ENCODE measurements around the gene HIP1R. TPM values are rescaled to one million over a fixed set of nuclear protein-coding genes. Genes with fewer than 3 reads are reported as not detected.
A peak's percentile ranks its signal among the peaks of the same experiment; 100 is the strongest.

HIP1R gene
- total and polyA plus RNA-seq, 8 donors, result 23.7 to 36.7 (median 30.4) TPM

DNA sequence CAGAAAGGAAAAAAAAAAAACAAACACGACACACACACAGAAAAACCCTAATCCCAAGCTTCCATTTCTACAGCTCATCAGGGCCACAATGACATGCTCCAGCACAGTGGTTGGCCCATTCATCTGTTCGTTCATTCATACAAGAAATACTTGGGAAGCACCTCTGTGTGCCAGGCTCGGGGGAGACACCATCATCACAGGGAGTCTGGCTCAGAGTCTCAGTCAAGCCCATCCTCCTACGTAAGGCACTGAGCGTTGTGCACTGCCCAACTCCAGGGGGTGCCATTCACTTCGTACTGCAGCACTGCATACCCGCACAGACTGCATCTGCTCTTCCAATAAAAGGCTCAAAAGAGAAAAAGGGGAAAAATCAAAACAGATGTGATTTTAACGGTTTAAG, 45.4 kb downstream of the HIP1R start:
- Histone ChIP-seq H3K27ac (no peak overlapping the region), H3K27me3 (no peaks in the 10 kb centered on the region), H3K4me3 (no peak overlapping the region), H3K4me1 (peaks cover 21 to 89% of the 10 kb centered on the region in 2 donors), H3K36me3 (no peaks in the 10 kb centered on the region), H3K9me3 (no peaks in the 10 kb centered on the region)
- DNase-seq (no peak), ATAC-seq (peak; percentile 75)
- TF ChIP-seq, protein P1, sequence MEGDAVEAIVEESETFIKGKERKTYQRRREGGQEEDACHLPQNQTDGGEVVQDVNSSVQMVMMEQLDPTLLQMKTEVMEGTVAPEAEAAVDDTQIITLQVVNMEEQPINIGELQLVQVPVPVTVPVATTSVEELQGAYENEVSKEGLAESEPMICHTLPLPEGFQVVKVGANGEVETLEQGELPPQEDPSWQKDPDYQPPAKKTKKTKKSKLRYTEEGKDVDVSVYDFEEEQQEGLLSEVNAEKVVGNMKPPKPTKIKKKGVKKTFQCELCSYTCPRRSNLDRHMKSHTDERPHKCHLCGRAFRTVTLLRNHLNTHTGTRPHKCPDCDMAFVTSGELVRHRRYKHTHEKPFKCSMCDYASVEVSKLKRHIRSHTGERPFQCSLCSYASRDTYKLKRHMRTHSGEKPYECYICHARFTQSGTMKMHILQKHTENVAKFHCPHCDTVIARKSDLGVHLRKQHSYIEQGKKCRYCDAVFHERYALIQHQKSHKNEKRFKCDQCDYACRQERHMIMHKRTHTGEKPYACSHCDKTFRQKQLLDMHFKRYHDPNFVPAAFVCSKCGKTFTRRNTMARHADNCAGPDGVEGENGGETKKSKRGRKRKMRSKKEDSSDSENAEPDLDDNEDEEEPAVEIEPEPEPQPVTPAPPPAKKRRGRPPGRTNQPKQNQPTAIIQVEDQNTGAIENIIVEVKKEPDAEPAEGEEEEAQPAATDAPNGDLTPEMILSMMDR (IDR thresholded peaks at IDR 0.05), result peak; percentile 10 to 15
- intact Hi-C loops (cut with DNase I), result no loop called here

DNA sequence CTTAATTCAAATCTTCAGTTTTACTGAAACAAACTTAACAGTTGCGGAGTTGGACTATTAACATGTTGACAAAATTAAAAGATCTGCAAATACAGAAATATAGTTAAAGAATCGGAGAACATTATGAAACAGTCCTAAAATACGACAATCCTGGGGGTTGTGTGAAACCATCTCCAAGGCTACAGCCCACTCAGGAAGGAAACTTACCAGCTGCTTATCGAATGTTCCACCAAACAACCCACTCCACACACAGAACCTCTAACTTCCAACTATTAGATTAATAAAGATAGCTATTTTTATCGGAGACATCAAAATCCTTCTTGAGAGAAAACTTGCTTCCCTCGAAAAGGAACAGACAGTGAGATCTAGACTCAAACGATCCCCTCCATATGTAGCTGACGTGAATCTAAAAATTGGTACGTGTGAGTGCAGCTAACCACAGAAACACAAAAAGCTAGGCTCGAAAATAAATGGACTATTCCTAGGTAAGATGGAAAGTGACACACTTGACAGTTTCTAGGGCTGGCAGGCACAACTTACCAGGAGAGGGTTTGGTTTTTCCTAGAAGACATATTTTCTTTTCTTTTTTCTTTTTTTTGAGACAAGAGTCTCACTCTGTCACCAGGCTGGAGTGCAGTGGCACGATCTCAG, 47.8 kb downstream of the HIP1R start:
- Histone ChIP-seq H3K36me3 (no peaks in the 10 kb centered on the region), H3K4me1 (peaks cover 25 to 87% of the 10 kb centered on the region in 2 donors), H3K27ac (peak overlapping the region in 1 of 2 donors; percentile 30), H3K27me3 (no peaks in the 10 kb centered on the region), H3K4me3 (no peak overlapping the region), H3K9me3 (no peaks in the 10 kb centered on the region)
- ATAC-seq (no peak), DNase-seq (no peak)
- intact Hi-C loops (cut with DNase I), result no loop called here
- TF ChIP-seq, protein P1 (IDR thresholded peaks at IDR 0.05), result no peak

DNA sequence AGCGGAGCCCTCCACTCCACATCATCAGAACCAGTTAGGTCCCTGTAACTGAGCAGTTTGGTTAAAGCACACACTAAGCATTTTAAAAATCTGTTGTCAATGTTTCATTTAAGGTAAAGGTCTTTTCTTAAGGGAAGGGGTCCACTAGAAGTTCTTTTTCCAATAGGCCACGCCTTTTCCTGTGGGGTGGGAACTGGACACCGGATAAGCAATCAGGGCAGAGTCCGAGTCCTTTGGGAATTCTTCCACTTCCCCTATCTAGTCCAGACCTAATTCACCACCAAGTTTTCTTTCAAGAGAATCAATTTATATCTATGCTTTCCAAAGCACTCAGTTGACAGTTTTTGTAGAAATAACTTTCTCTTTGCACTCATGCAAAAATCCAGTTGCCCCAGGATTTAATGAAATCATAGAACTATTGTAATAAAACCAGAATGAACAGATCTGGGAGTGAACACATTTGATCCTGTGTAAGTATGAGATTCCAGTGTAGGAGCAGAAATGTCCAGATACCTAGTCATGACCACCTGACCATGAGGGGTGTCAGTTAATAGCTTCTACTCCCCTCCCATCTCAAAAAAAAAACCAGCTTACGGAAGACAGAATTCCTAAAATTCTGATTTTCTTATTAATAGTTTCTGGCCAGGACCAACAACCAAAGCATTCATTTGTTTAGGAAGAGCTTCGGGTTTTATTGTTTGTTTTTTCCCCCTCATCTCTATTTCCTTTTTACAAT, 49.0 kb downstream of the HIP1R start:
- ATAC-seq (no peak), DNase-seq (no peak)
- intact Hi-C loops (cut with DNase I), result no loop called here
- Histone ChIP-seq H3K36me3 (no peaks in the 10 kb centered on the region), H3K27ac (peak overlapping the region; percentile 2 to 14), H3K9me3 (no peaks in the 10 kb centered on the region), H3K4me1 (peaks cover 38 to 87% of the 10 kb centered on the region in 2 donors), H3K4me3 (no peak overlapping the region), H3K27me3 (no peaks in the 10 kb centered on the region)
- TF ChIP-seq, protein P1 (IDR thresholded peaks at IDR 0.05), result no peak

DNA sequence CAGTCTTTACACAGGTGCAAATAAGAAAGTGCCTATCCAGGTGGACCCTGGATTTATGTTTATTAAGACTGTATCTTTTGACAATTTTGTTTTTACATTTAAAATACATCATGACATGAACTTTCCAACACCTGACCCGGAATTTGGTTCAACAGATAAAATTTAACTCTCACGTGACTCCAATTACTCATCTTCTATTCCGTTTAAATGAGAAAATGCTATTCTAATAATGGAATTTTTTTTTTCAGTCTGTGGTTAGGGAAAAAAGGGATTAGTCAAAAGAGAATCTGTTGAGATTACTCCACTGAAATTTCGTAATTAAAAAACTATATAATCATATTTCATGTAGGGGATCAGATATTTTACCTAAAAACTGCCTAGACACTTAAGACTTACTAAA, 49.6 kb downstream of the HIP1R start:
- intact Hi-C loops (cut with DNase I), result no loop called here
- no peak for ATAC-seq
- H3K9me3 ChIP-seq, result no peaks in the 10 kb centered on the region
- no peak overlapping the region for H3K27ac ChIP-seq
- H3K36me3 ChIP-seq, result no peaks in the 10 kb centered on the region
- no peaks in the 10 kb centered on the region for H3K27me3 ChIP-seq
- no peak overlapping the region for H3K4me3 ChIP-seq
- DNase-seq, result no peak
- peaks cover 38 to 87% of the 10 kb centered on the region in 2 donors for H3K4me1 ChIP-seq
- TF ChIP-seq, protein P1 (IDR thresholded peaks at IDR 0.05), result no peak

DNA sequence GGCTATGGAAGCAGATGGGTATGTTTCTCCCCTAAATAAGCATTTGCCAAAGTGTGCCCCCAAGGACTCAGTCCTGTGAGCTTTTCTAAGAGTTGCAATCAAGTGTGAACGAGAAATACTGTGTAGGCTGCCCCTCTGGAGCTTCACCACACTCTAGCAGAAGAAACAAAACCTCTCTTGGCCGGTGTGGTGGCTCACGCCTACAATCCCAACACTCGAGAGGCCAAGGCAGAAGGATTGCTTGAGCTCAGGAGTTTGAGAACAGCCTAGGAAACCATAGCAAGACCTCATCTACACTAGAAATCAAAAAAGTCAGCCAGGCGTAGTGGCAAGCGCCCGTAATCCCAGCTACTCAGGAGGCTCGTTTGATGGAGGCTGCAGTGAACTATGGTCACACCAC, 50.9 kb downstream of the HIP1R start:
- Histone ChIP-seq H3K27ac (no peak overlapping the region), H3K36me3 (no peaks in the 10 kb centered on the region), H3K9me3 (no peaks in the 10 kb centered on the region), H3K4me3 (no peak overlapping the region), H3K27me3 (no peaks in the 10 kb centered on the region), H3K4me1 (peaks cover 42 to 87% of the 10 kb centered on the region in 2 donors)
- no peak for ATAC-seq
- no peak for DNase-seq
- intact Hi-C loops (cut with DNase I), result no loop called here
- TF ChIP-seq, protein P1 (IDR thresholded peaks at IDR 0.05), result no peak

All from left lung (tissue), 10 donors.